Measurements from ENCODE around the gene SALL4. TPM values are rescaled to one million over a fixed set of nuclear protein-coding genes. Genes with fewer than 3 reads are reported as not detected.

Gene SALL4
- total and polyA plus RNA-seq, 9 of the 15 experiments (the other 6 are each of a cell fraction or from before 2014, with no cell fraction given), result 0.03 to 0.07 TPM; not detected in 7

- no peaks in the 10 kb centered on the region for H3K4me1 ChIP-seq (replicated peaks in 1 of 2; ENCODE audit: control insufficient read depth in 2 of 2, insufficient read depth in 2 of 2, low read length in 2 of 2)
- H3K4me3 ChIP-seq, result no peak overlapping the region
- ATAC-seq (no peak), FAIRE-seq (no peak), DNase-seq (ENCODE audit: extremely low read depth in 1 of 4, low spot score in 3 of 4) (no peak)
- H3K79me2 ChIP-seq (ENCODE audit: control insufficient read depth, insufficient read depth, low read length), result no peaks in the 10 kb centered on the region
- POLR2A ChIA-PET, result no interaction called here
- H3K9me3 ChIP-seq (replicated peaks; ENCODE audit: control insufficient read depth, insufficient read depth, low read depth, low read length), result no peaks in the 10 kb centered on the region
- H2AFZ ChIP-seq (ENCODE audit: low read depth, low read length), result no peak overlapping the region
- peaks cover 0 to 8% of the 10 kb centered on the region in 2 experiments; a peak in 2 of 5 replicates for H3K27me3 ChIP-seq (ENCODE audit: control insufficient read depth in 2 of 2, insufficient read depth in 2 of 2, low read length in 2 of 2)
- no peak overlapping the region for H3K4me2 ChIP-seq (ENCODE audit: insufficient read depth, low read length)
- WGBS (ENCODE audit: insufficient coverage, low coverage, missing lambda C conversion rate), result 2% methylated on average over 5 of the region's 5 CpGs
- H3K9ac ChIP-seq (ENCODE audit: insufficient read depth in 1 of 2, low read depth in 2 of 2, low read length in 2 of 2), result no peak overlapping the region
- H3K27ac ChIP-seq (ENCODE audit: extremely low read depth, low read depth, low read length), result no peak overlapping the region
- intact Hi-C loops (cut with micrococcal nuclease), result no loop called here
- H3K36me3 ChIP-seq (ENCODE audit: control insufficient read depth, insufficient read depth, low read length), result no peaks in the 10 kb centered on the region
- no peaks in the 10 kb centered on the region for H4K20me1 ChIP-seq (replicated peaks; ENCODE audit: control insufficient read depth, insufficient read depth, low read length)
- no peak for TF ChIP-seq HSF4 (CRISPR knock-in tag; IDR thresholded peaks at IDR 0.05; ENCODE audit: borderline replicate concordance)
- no peak for TF ChIP-seq ZNF133 (CRISPR knock-in tag; IDR thresholded peaks at IDR 0.05)
- TF ChIP-seq CTCF (IDR thresholded peaks at IDR 0.05 in 2 of 3, conservative IDR thresholded peaks at IDR 0.05 in 1 of 3; ENCODE audit: insufficient read depth in 2 of 3, low read depth in 1 of 3, low read length in 3 of 3), result no peak
- TF ChIP-seq KAT8 (IDR thresholded peaks at IDR 0.05; ENCODE audit: low read depth), result no peak
- no peak for TF ChIP-seq EWSR1 (IDR thresholded peaks at IDR 0.05; ENCODE audit: borderline replicate concordance, low read depth, partially characterized antibody)
- TF ChIP-seq ESRRA (IDR thresholded peaks at IDR 0.05; ENCODE audit: borderline replicate concordance, low read depth), result no peak
- TF ChIP-seq SUPT5H (IDR thresholded peaks at IDR 0.05), result no peak
- no peak for TF ChIP-seq ZC3H8 (IDR thresholded peaks at IDR 0.05)
- CTCF ChIA-PET (ENCODE audit: low intra/inter-chr PET ratio), result no interaction called here
- no TSS peak for BruUV-seq (replicated peaks)
- in situ Hi-C loops (cut with MboI), result no loop called here
- no peaks in the 10 kb centered on the region for H3K9me1 ChIP-seq (ENCODE audit: control insufficient read depth, insufficient read depth, low read length)
Measured at GRCh38 chr20:51807720-51808250, 5.5 kb upstream of the SALL4 start.

Measured in K562 (cell line).